Measurements from ENCODE around the gene OR5T3. TPM values are rescaled to one million over a fixed set of nuclear protein-coding genes. Genes with fewer than 3 reads are reported as not detected.
"Not testable (repeated sequence)": the region's sequence is repeated elsewhere in the genome, so short reads cannot be mapped to it uniquely, and the experiment has no call there.

The OR5T3 gene
- not detected for polyA plus RNA-seq (2013, experiment 1 of 2; ENCODE audit: insufficient read length)
- polyA plus RNA-seq (2013, experiment 2 of 2; ENCODE audit: insufficient read length): not detected

GRCh38 chr11:56251954-56252353 is at the start of gene OR5T3:
Gene OR5T3, plus strand, starts transcription at chr11:56252254. Its CDS starts 0 bp downstream, at chr11:56252254.
- DNase-seq: no peak

DNA sequence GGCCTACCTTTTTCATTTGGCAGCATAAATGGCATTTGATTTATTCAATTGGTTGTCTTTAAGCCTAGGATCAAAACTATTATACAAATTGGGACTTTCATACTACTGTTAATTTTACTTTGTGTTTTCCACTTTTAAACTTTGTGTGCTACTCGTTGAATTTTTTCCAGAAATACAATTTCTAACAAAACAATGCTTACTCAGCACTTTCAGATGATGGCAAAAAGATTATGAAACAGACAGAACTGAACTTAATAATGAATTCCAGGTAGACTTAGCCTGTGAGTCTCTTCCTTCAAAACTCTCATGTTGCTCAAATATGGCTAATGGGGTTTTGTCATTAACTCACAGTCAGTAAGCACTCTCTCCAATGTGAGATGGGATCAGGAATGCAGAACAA is 44.3 kb upstream of the OR5T3 start:
- DNase-seq: no peak

DNA sequence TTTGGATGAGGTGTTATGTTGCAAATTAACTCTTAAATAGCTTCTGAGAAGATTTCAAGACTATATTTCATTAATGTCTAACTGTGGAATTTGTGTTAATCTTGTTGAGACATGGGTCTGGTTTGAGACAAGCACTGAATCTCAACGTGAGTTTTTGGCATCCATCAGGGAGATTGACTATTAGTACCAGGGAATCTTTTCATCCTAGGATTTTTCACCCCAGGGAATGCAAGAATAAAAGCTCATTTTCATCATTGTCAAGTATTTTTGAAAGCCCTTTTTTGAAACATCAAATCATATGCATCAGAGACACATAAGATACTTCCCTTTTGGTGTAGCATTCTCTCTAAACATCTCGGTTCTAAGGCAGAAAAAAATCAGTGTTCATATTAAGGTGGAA is 37.5 kb upstream of the OR5T3 start:
- no peak for DNase-seq

DNA sequence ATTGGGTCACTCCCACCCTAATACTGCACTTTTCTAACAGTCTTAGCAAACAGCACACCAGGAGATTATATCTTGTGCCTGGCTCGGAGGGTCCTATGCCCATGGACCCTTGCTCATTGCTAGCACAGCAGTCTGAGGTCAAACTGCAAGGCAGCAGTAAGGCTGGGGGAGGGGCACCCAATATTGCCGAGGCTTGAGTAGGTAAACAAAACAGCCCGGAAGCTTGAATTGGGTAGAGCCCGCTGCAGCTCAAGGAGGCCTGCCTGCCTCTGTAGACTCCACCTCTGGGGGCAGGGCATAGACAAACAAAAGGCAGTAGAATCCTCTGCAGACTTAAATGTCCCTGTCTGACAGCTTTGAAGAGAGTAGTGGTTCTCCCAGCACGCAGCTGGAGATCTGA is 32.3 kb upstream of the OR5T3 start:
- DNase-seq: not testable (repeated sequence)

DNA sequence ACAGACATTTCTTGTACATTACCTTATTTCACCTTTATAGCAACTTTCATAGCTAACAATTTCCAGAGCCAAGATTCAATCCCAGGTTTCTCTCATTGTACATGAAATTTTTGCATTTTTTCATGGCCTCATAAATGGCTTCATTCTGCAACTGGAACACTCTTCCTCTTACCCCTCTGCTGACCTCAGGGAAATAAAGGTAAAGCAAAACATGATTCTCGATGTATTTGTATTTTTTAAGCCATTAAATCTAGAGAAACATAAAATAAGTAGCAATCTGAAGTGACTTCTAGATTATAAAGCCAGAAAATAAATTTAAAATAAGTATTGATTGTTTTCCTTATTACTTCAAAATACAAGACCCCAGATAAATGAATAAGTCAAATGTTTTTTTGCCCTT is 17.9 kb upstream of the OR5T3 start, which contains the start of gene OR5T2:
OR5T2 (minus strand) TSS at position 101 of the 400 bp plus-strand sequence. CDS start 1,193 bp downstream, outside the sequence.
- DNase-seq: no peak

- no peak for DNase-seq
Observed at GRCh38 chr11:56271092-56271491, 19.0 kb downstream of the OR5T3 start.

GRCh38 chr11:56273854-56274253 is 21.8 kb downstream of the OR5T3 start, which contains the start of gene OR5T1:
Gene OR5T1, plus strand, starts transcription at chr11:56274154. Its CDS starts 1,485 bp downstream, at chr11:56275639.
- DNase-seq: no peak

GRCh38 chr11:56292154-56292553 is 40.1 kb downstream of the OR5T3 start, which contains the start of gene OR8H1:
Gene OR8H1, minus strand, starts transcription at chr11:56292254. Its CDS starts 1,192 bp downstream, at chr11:56291062.
- DNase-seq: no peak

GRCh38 chr11:56296898-56297297 is 44.8 kb downstream of the OR5T3 start:
- no peak for DNase-seq

Measured in fibroblast of skin of scalp (primary cell).